Fibroblast of upper back skin (primary cell): ENCODE data around the gene FZD4.
"Not testable (repeated sequence)": the region's sequence is repeated elsewhere in the genome, so short reads cannot be mapped to it uniquely, and the experiment has no call there.

Experiments
- DNase-seq: peaks from one replicate; pipeline ENCODE4 v3.0.0-alpha.2; 2013

The FZD4 gene

GRCh38 chr11:86955361-86956120, at the start of gene FZD4:
FZD4 (minus strand) TSS chr11:86955395; CDS start chr11:86955085, 310 bp downstream.
- DNase-seq, result peak; percentile 87

GRCh38 chr11:87004281-87004680, 49.1 kb upstream of the FZD4 start:
- DNase-seq, result not testable (repeated sequence)

- DNase-seq, result no peak
These were observed 47.7 kb upstream of the FZD4 start for GRCh38 chr11:87002918-87003317.

- DNase-seq, result no peak
These were observed 44.9 kb upstream of the FZD4 start for GRCh38 chr11:86999859-87000753.

GRCh38 chr11:86999388-86999787, 44.2 kb upstream of the FZD4 start:
- DNase-seq, result no peak

GRCh38 chr11:86996953-86997570, 41.9 kb upstream of the FZD4 start:
- no peak for DNase-seq

- no peak for DNase-seq
These were observed 37.8 kb upstream of the FZD4 start for GRCh38 chr11:86993031-86993430.

GRCh38 chr11:86992340-86992739, 37.1 kb upstream of the FZD4 start:
- DNase-seq, result not testable (repeated sequence)

GRCh38 chr11:86991341-86991740, 36.1 kb upstream of the FZD4 start:
- no peak for DNase-seq

GRCh38 chr11:86990515-86990914, 35.3 kb upstream of the FZD4 start:
- DNase-seq, result peak; percentile 85

GRCh38 chr11:86990031-86990430, 34.8 kb upstream of the FZD4 start:
- DNase-seq, result peak; percentile 20

- no peak for DNase-seq
These were observed 33.2 kb upstream of the FZD4 start for GRCh38 chr11:86988351-86988881.

GRCh38 chr11:86987679-86988078, 32.5 kb upstream of the FZD4 start:
- DNase-seq, result no peak

GRCh38 chr11:86984701-86985100, 29.5 kb upstream of the FZD4 start:
- DNase-seq, result no peak

- no peak for DNase-seq
These were observed 27.9 kb upstream of the FZD4 start for GRCh38 chr11:86983021-86983488.

GRCh38 chr11:86981777-86982540, 26.8 kb upstream of the FZD4 start:
- no peak for DNase-seq

- no peak for DNase-seq
These were observed 25.0 kb upstream of the FZD4 start for GRCh38 chr11:86980086-86980796.

- DNase-seq, result peak; percentile 54
These were observed 23.8 kb upstream of the FZD4 start for GRCh38 chr11:86978756-86979608.

- DNase-seq, result no peak
These were observed 23.1 kb upstream of the FZD4 start for GRCh38 chr11:86978247-86978646.

- DNase-seq, result peak; percentile 43
These were observed 22.4 kb upstream of the FZD4 start for GRCh38 chr11:86977441-86978050.
